Activated T-cell treated with anti-CD3 and anti-CD28 coated beads, Interleukin-2, amount 50 U/mL, for 1 hour (primary cell): ENCODE measurements around the gene DMRTB1.

Experiments used
- DNase-seq: peaks from one replicate; pipeline ENCODE4 v3.0.0-alpha.2; 2020

The DMRTB1 gene

GRCh38 chr1:53511323-53511932 lies 52.2 kb downstream of the DMRTB1 start:
- DNase-seq = no peak

GRCh38 chr1:53511933-53512806 lies 53.0 kb downstream of the DMRTB1 start:
- DNase-seq = no peak

- DNase-seq = no peak
These were observed 53.9 kb downstream of the DMRTB1 start for GRCh38 chr1:53512807-53513755.

- DNase-seq = no peak
These were observed 54.6 kb downstream of the DMRTB1 start for GRCh38 chr1:53513846-53514245.

GRCh38 chr1:53514436-53514835 lies 55.2 kb downstream of the DMRTB1 start:
- no peak for DNase-seq

GRCh38 chr1:53516181-53516580 lies 57.0 kb downstream of the DMRTB1 start:
- no peak for DNase-seq
